Stimulated activated CD4-positive, alpha-beta T cell treated with anti-CD3 and anti-CD28 coated beads, Interleukin-2, amount 100 ng/mL, for 48 hours (primary cell): Measurements from ENCODE around the gene CLEC1A.
"Not testable (repeated sequence)": the region's sequence is repeated elsewhere in the genome, so short reads cannot be mapped to it uniquely, and the experiment has no call there.

Source experiments
- DNase-seq, 2 donors: peaks; one replicate each; pipeline ENCODE4 v3.0.0-alpha.2; 2020

CLEC1A gene

DNA sequence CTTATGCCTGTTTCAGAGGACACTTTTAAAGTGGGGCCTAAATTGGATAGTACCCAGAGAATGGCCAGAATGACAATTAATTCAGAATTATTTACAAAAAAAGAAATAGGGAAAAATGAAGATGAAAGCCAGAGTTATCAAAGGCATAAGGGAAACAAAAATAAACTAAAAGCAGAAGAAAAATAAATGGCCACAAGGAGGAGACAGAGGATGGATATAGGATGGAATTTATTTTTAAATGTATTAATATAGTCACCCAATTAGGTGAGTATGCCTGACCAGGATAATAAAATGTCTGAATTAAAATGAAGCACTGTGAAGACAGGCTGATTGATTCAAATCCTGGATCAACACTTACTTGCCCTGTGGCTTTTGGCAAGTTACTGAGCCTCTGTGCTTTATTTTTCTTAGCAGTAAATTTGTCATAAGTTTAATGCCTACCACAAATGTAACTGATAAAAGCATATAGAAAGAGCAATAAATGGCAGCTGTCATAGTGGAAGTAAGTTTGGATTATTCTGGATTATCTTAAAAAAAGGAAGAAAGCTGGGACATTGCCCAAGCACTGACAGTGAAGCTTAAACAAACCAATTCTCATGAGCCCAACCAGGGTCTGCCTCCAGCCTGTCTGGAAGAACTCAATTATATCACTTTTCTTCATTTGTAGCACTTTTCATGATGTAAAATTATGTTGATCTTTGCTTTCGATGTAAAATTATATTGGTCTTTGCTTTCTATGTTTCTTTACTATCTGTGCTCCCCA is 64.8 kb downstream of the CLEC1A start:
- DNase-seq, result no peak

DNA sequence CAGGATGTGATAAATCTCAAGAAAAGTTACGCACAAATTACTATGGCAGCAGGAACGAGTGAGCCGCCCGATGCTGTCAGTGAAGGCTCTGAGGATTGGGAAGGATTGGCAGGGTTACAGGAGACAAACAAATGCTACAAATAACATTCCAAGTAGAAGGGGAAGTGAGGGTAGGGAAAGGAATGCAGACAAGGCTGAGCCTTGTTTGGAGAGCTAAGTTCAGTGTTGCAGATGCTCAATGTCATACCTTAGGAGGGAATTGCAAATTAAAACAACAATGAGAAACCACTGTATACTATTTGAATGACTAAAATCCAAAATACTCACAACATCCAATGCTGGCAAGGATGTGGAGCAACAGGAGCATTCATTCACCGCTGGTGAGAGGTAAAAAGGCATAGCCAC is 67.0 kb downstream of the CLEC1A start:
- DNase-seq, result no peak

DNA sequence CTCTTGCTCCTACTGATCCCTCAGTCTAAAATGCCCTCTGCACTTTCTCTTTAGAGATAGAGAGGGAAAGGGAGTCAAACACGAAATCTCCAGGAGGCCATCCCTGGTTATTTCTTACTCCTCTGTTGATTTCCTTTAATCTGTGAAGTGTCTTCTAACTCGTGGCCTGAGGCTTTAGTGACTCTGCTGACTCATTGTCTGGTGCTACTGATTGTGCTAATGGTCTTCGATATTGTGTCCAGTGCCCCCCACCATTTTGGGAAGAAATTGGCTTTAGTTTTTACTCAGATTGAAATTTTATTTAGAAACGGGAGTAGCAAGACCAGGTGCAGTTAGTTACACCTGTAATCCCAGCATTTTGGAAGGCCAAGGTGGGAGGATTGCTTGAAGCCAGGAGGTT is 67.5 kb downstream of the CLEC1A start:
- DNase-seq, result no peak

GRCh38 chr12:10030446-10030845 is 68.3 kb downstream of the CLEC1A start, which contains the start of gene CLEC9A:
CLEC9A (plus strand) TSS chr12:10030682; CDS start chr12:10052688, 22,006 bp downstream.
- DNase-seq, result no peak

DNA sequence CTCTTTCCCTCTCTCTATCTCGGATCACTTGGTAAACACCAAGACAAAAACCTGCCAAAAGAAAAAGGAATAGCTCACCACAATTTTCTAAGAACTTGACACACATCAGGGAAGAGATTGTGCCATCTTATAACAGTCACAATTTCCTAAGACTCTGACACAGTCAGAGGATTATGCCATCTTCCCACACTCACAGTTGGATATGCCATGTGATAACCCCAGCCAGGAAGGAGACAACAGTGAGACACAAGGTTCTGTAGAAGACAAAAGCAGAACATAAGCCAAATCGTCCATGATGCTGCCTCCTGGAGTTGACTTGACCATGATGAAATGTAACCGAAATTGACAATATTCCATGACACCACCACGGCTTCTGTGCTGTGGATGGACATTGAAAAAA is 71.1 kb downstream of the CLEC1A start:
- DNase-seq, result no peak

DNA sequence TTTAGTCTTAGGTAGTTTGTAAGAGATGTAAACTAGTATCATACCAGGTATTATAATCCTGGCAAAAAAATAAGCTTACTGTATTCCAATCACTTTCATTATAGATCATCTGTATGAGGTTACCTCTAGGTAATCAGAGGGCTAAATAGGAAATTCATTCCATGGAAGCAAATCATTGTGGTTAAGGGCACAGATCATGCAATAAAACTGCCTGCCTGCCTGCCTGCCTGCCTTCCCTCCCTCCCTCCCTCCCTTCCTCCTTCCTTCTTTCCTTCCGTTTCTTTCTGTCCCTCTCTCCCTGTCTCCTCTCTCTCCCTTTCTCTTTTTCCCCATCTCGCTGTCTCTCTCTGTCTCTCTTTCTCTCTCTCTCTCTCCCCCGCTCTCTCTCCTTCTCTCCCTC is 71.5 kb downstream of the CLEC1A start:
- DNase-seq, result no peak

DNA sequence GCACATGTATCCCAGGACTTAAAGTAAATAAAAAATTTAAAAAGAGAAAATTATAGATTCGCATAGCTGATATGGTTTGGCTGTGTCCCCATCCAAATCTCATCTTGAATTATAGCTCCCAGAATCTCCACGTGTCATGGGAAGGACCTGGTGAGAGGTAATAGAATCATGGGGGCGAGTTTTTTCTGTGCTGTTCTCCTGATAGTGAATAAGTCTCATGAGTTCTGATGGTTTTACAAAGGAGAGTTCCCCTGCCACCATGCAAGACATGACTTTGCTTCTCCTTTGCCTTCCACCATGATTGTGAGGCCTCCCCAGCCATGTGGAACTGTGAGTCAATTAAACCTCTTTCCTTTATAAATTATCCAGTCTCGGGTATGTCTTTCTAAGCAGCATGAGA is 72.1 kb downstream of the CLEC1A start:
- not testable (repeated sequence) for DNase-seq

GRCh38 chr12:10025236-10025635 is 73.5 kb downstream of the CLEC1A start:
- DNase-seq, result no peak

DNA sequence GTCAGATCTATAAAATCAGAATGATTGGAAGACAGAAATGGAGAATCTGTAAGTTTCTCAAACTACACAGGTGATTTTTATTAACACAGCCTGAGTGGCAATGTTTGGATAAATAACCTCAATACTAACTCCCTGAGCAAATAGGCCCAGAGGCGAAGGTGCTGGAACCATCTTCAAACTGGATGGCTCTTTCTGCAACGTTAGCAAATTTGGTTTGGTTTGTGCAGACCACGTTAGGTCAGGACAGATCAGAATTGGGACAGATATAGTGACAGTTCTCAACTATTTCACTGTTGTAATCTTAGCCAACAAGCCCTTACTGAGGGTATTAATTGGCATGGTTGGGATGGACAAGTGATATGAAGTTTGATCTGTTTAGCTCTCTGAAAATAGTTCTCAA is 77.4 kb downstream of the CLEC1A start:
- no peak for DNase-seq
